HUDEP-2 (cell line): ENCODE results near the gene IGFL4.
A peak's percentile ranks its signal among the peaks of the same experiment; 100 is the strongest.

Source experiments
- DNase-seq, 76 experiments: peaks; one replicate each; lab custom pipeline; 2025; ENCODE audit not compliant: unreplicated experiment in 76 of 76; lab: John Stamatoyannopoulos, UW

The IGFL4 gene

DNA sequence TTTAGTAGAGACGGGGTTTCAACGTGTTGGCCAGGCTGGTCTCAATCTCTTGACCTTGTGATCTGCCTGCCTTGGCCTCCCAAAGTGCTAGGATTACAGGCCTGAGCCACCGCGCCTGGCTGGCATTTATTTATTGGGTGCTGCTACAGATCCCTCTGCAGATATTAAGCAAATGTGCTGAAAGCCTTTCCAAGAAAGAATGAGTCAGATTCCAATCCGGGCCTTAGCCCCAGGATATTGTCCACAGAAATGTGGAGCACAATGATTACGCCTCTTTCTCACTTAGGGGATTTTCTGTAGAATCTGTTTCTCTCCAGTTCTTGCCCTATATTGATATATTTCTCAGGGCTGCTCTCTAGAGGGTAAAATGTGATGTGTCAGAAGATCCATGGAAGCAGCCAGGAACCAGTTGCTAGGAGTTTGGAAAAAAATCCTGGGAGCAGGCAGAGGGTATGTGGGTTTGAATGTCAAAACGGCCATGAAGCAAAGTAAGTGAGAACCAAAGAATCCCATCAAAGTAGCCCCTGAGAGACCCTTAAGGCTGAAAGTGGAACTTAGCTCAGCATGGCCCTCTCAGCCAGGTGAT lies 24.8 kb upstream of the IGFL4 start:
- DNase-seq: no peak

DNA sequence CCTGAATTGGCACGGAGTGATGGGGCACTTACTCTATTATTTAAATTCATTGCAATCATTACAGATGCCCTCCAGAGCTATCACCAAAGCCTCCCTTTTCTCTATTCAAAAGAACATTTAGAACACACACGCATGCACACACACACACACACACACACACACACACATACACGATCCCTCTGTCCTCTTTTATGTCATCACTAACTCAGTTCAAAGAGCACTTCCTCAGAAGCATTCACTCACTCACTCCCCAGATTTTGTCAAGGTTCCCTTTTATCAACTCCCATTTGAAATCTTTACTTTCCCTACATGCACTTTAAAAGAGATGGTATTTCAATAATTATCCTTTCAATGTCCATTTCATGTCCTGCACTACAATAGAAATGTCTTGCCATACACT lies 22.4 kb upstream of the IGFL4 start:
- DNase-seq: no peak

DNA sequence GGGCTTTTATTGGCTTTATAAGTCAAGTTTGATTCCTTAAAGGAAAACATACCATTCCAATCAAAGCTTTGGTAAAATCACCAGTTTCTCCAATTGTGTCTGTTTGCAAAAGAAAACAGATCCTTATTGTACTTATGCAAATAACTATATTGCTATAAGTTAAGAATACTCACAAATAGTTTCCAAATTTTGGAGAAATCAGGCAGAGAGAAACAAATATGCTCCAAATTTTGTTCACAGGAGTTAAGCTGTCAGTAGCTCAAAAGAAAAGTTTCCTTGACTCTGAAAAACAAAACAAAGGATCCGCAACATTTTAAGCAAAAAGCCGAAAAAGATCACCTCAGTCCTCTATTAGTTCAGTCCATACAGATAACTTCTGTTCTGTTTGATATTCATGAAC lies 19.2 kb upstream of the IGFL4 start:
- DNase-seq: no peak

DNA sequence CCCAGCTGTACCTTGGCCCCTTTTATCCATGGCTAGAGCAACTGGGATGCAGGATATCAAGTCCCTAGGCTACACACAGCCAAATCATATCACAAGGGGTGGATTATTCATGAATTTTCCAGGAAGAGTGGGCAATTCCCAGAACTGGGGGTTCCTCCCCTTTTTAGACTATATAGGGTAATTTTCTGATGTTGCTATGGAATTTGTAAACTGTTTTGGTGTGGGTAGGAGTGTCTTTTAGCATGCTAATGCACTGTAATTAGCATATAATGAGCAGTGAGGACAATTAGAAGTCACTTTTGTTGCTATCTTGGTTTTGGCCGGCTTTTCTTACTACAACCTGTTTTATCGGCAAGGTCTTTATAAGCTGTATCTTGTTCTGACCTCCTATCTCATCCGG lies 18.0 kb upstream of the IGFL4 start:
- no peak for DNase-seq

DNA sequence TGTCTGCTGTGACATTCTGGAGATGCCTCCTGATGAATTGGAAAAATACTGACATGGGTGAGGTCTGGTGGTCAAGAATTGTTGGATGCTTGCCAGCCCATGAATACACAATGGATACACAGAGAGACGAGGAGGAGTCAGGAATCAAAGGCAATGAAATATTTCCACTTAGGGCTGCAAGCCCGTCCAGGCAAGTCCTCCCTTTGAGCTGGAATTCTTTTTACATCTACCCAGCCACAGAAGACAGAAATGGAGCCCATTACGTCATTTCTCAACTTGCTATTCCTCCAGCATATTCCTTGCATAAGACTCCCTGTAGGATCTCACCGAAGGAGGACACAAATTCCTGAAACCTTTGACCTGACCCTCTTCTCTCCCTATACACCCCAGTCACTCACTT lies 15.7 kb upstream of the IGFL4 start:
- DNase-seq: no peak

DNA sequence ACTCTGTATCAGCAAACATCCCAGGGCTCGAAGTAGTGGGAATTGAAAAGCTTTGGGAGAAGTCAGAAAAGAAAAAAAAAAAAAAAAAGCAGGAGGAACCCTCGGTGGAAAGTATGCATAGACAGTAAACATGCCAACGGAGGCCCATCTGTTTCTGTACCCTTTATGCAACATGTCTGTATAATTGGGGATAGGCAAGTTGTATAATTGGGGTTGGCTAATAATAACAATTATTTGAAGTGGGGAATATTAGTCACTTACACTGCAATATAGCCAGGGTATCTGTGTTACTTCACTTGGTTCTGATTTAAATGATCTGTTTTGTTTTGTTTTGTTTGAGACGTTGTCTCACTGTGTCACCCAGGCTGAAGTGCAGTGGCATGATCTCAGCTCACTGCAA lies 12.1 kb upstream of the IGFL4 start:
- DNase-seq: no peak

DNA sequence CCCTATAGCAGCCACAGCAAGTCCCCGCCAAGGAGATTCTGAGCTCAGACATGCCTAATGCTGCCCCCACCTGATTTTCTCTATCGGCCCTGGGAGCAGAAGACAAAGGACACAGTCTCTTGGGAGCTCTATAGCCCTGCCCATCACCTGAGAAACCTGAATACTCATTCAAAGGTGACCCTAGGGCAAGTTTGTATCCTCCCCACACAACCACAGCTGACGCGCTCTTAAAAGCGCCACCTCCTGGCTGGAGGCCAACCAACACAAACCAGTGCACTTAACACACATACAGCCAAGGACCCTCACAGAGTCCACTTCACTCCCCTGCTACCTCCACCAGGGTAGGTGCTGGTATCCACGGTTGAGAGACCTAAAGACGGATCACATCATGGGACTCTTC lies 8.8 kb upstream of the IGFL4 start:
- DNase-seq: peak in 3 of 76 experiments; percentile 4 to 7 (median 6)

DNA sequence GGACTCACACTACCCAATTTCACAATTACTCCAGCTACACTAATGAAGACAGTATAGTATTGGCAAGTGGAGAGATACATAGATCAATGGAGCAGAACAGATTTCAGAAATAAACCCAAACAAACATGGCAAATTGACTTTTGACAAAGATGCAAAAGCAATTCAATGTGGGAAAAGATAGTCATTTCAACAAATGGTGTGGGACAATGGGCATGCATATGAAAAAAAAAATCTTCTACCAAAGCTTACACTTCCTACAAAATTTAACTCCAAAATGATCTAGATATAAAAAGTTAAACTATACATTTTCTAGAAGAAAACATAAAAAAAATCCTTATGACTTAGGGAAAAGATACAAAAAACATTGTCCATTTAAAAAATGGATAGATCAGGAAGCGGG lies 2.7 kb upstream of the IGFL4 start:
- DNase-seq: no peak

DNA sequence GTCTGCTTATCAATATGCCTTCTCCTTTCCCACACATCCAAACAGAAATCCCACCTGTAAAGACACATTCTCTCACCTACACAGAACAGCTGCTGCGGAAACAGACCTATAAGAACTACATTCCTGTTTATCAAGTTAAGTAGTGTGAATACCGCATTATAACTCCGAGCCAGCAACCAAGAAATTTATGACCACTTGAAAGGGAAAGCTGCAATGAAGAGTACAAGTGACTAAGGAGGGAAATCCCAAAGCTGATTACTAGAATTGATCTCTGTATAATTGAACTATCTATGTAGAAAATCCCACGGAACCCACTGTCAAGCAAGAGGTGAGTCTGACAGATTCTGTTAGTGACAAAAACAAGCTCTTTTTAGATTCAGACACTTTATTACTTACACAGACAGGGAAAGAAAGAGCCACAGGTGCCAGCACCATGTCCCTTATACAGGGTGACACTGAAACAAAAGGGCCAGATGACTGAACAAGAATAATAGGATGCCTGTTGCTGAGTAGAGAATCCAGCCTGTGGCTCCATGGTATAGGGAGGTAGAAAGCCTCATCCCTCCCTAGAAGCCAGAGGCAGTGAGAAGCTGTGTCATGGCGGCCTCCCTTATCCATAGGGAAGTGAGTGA lies 1.6 kb upstream of the IGFL4 start:
- no peak for DNase-seq

DNA sequence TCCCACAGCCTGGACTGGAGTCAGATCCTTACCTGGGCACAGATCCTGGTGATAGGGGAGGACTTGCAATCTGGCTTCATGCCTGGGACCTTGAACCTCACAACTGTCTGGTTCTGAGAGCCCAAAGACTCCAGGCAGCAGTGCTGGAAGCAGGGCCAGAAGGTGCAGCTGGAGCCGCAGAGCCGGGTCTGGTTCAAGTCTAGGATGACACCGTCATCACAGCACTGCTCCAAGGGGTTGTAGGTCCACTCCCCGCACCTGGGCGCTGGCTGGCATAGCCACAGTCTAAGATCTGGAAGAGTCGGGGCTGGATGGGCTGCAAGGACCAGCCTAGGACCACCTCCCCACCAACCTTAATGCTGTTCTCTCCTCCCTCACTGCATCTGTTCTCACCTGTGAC lies 677 bp downstream of the IGFL4 start:
- no peak for DNase-seq

DNA sequence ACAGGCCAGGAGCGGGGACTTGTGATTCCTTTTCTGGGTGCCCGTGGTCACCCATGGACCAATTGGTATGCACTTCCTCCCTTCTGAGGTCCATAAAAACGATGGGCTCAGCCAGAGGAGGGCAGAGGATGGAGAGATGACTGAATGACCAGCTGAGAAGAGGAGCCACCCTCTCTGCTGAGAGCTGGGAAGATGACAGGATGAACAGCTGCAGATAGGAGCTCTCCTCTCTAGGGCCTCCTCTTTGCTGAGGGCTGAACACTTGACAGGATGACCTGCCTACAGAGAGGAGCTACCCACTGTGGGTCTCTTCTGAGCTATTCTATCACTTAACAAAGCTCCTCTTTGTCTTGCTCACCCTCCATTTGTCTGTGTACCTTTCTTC lies 4.1 kb downstream of the IGFL4 start:
- no peak for DNase-seq

DNA sequence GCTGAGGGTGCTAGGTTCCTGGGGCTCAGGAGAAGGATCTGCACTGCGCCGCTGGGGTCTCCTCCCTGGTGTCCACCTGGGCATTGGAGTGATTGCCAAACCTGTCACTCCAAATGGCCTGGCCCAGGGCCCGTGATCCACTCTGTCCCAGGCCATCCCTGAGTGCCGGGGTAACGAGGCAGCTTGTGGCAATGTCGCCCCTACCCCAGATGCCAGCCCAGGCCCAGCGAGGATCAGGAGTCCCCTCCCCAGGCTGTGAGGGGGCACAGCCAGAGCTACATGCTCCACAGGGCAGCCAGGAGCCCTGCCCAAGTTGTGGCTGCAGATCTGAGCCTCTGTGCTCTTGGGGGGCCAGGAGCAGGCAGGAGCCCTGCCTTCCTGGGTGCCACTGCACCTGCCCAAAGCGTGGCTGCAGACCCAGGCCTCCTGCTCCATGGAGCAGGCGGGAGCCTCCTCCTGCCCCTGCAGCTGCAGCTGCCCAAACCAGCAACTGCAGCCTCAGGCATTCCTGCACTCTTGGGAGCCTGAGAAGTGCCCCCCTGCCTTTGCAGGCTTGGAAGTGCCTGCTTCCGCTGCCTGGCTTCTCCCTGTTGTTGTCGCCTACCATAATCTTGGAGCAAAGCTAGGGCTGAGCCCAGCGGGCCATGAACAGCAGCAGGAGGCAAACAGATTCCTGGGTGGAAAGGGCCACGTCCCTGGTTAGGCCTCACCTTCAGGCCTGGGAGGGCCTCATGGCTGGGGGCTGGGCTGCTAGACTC lies 4.6 kb downstream of the IGFL4 start:
- no peak for DNase-seq

DNA sequence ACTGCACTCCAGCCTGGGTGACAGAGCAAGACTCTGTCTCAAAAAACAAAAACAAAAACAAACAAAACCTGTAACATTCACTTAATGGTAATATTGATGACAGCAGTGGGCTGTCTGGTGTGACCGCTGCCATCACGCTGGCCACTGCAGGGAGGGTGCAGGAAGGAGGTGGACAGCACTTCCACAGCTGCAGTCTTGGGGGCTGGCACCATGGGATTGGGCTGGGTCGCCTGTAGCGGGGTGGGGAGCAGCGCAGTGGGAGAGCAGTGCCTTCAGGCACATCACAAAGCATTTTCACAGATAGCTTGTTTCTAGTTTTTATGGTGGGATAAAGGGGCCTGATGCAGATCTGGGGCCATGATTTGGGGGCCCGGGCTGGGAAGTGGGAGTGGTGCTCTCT lies 5.3 kb downstream of the IGFL4 start:
- DNase-seq: no peak

DNA sequence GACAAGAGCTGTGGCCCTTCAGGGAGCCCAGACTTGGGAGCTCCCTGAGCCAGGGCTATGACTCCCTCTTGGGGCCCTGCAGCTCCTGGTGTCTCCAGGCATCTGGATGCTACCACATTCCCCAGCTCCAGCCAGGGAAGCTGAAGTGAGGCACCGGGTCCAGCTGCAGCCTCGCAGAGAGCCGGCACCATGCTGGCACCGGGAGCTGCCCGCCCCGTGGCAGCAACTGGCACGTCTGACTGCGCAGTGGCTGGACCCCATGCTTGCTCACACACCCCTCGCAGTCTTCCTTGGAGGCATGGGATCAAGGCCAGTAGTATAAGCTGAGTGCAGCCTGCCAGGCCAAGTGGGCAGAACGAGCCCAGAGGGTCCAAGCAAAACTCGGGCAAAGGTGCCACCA lies 7.4 kb downstream of the IGFL4 start:
- no peak for DNase-seq

DNA sequence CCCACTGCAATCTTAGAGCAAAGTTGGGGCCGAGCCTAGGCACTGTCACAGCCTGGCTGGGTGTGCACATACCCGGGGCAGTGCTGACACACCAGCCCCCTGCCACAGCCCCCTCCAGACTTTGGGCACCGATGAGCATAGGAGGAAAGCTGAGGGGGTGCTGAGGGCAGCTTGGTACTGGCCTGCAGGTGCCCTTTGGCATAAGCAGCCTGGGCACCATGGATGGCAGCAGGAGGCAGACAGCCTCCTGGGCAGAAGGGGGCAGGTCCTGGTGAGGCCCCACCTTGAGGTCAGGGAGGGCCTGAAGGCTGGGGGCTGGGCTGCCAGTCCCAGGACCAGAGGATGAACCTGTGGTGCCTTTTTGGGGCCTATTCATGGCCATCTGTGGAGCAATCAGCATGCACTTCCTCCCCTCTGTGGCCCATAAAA lies 8.2 kb downstream of the IGFL4 start:
- DNase-seq: no peak

DNA sequence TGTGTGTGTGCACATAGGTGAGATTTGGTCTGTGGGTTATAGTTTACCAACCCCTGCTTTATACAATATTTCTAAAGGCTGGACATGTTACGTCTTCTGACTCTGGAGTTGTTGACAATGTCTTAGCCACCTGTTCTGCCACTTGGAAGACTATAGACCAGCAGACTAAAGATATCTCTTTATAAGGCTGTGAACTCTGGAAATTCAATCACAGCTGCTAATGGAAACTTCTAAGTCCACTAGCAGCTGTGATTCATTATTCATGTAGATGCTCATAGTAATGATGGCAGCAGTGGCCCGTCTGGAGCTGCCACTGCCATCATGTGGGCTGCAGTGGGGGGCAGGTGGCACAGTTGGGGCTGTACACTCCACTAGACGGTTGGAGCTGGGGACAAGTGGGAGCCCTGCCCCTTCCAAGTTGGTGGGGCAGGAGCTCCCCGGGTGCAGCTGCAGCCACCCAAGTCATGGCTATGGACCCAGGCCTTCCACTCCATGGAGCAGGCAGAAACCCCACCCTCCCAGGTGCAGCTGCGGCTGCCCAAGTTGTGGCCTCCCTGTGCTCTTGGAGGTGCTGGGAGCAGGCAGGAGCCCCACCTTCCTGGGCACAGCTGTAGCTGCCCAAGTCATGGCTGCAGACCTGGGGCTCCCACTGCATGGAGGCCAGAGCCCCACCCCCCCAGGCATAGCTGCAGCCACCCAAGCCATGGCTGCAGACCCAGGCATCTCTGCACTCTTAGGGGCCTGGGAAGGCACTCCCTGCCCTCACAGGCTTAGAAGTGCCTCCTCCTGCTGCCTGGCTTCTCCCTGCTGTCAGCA lies 8.8 kb downstream of the IGFL4 start:
- no peak for DNase-seq

DNA sequence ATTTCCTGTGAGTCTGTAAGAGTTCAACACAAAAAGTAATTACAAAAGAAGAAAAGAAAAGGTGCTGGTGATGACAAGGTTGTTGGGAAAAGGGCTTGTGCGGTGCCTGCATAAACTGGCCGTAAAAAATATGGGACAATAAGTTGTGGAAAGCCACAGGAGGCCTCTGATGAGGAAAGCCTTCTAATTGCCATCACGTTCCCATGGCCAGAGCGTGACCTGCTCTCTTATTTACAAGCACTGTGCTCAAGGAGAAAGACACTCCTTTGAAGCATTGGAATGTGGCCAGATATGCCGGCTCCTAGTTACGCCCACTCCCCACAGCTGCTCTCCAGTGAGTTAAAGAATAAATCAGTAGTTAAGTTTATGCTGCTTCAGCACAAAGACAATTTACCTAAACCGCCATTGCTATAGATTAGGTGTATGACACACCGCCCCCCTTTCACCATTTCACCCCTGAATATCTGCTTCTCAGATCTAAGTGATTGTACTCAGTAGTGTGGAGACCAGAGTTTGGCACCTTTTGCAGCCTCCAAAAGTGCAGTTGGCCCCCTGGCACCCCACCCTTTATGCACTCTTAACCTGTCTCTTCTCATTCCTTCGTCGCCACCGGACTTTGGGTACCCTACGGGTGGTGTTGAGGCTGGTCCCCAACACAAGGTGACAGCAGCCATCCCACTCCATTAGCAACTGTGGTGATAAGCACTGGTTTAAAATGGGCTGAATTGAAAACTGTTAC lies 9.8 kb downstream of the IGFL4 start:
- no peak for DNase-seq

DNA sequence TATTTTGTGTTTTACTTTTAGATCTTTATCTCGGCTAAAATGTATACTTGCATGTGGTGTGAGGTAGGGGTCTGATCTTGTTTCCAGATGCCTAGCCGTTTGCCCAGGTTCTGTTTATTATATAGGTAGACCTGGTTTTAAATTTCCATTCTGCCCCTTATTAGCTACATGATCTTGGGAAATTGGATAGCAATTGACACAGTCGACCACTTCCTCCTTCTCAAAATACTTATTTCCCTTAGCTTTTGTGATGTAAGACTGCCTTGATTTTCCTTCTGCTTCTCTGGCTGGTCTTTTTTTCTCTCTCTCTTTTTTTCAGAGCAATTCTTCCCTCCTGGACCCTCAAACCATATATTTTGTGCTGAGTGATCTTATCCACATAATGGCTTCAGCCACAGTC lies 15.0 kb downstream of the IGFL4 start:
- DNase-seq: no peak

DNA sequence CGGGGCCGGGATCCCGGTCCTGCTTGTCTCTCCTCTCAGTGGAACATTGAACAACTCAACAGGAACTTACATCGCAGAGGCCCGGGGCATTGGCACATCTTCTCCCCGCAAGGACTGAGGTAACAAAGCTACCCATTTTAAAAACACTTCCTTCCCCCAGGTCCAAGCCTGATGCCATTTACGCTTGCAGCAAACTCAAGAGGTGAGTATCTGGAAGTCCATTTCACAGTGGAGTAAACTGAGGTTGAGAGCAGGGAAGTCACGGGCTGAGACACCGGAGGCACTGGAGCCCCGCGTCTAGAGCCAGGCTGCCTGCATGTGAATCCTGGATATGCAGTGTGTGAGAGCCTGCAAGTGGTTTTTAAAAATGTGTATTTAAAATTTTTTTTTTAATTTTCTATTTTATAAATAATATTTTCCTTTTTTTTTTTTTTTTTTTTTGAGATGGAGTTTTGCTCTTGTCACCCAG lies 17.5 kb downstream of the IGFL4 start:
- DNase-seq: no peak

DNA sequence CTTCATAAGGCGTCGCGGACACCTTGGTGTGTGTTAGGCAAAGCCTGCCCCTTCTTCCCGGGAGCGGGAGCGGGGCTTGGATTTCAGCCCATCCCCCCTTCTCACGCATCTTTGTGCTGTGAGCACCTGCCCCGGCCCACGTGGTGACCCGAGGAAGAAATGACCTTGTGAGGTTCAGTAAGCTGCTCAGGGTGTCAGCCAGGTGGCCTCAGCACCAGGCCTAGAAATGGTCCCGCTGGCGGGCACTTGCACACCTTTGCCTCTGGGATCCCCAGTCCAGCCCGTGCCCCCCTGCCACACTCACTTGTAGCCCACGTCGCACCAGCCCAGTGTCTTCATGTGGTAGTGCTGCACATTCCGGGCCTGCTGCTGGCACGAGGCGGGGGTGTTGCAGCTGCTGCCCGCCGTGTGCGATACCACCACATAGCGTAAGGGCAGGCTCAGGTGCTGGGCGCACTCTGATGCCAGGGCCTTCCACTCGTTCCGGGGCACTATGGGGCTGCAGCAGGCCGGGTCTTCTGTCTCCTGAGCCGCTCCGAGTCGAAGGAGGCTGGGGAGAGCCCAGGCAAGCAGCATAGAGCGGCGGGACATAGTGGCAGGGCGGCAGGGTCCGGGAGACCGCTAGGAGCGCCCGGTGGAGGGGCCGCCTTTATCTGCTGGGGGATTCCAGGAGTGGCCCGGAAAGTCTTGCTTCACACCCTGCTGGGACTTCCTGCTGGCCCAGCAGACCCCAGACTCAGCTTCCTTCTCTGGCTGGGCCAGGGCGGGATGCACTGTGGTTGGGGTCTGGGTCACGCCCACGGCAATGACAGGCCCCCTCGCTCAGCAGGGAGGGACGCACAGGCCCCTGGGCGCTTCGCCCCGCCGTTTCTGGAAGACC lies 18.1 kb downstream of the IGFL4 start, which contains the start of gene PGLYRP1:
TSS of gene PGLYRP1 (minus strand) at position 623 of the 880 bp plus-strand sequence. CDS start at position 591, 32 bp downstream.
- no peak for DNase-seq
